Spleen (tissue), 11 donors: Measurements from ENCODE around the gene GALNT17. TPM values are rescaled to one million over a fixed set of nuclear protein-coding genes. Genes with fewer than 3 reads are reported as not detected.

Experiments
- DNase-seq: peaks from one replicate; pipeline ENCODE4 v3.0.0-alpha.2; 2020
- H3K27ac ChIP-seq, 8 donors: fragments of 200-600 bp; sonication (generic) in 7 of 8; 1 replicate in 4 of 8; 2 replicates in 4 of 8; pipeline versions ENCODE4 v1.5.0 to v1.8.0; 2016 to 2021; ENCODE audit warnings: inconsistent platforms in 4 of 8, mild to moderate bottlenecking in 4 of 8, moderate library complexity in 1 of 8
- H3K27me3 ChIP-seq, 7 donors: fragments of 200-600 bp; sonication (generic) in 6 of 7; replicated peaks in 1 of 7; 1 replicate in 4 of 7; 2 replicates in 3 of 7; pipeline versions ENCODE4 v1.5.0 to v1.8.0; 2016 to 2021; ENCODE audit warnings: inconsistent platforms in 3 of 7, mild to moderate bottlenecking in 1 of 7
- H3K36me3 ChIP-seq, 6 donors: fragments of 200-600 bp; sonication (generic) in 5 of 6; 1 replicate in 4 of 6; 2 replicates in 2 of 6; pipeline versions ENCODE4 v1.5.0 to v1.8.0; 2016 to 2021; ENCODE audit warnings: inconsistent platforms in 2 of 6
- H3K4me1 ChIP-seq, 6 donors: fragments of 200-600 bp; sonication (generic) in 5 of 6; 1 replicate in 3 of 6; 2 replicates in 3 of 6; pipeline versions ENCODE4 v1.5.0 to v1.8.0; 2016 to 2021; ENCODE audit warnings: inconsistent platforms in 3 of 6
- H3K4me3 ChIP-seq, 8 donors: fragments of 200-600 bp; sonication (generic) in 7 of 8; 1 replicate in 4 of 8; 2 replicates in 4 of 8; pipeline versions ENCODE4 v1.5.0 to v1.8.0; 2016 to 2021; ENCODE audit warnings: inconsistent platforms in 4 of 8, mild to moderate bottlenecking in 4 of 8, moderate library complexity in 2 of 8
- H3K9me3 ChIP-seq, 8 donors: fragments of 200-600 bp; sonication (generic) in 7 of 8; 1 replicate in 4 of 8; 2 replicates in 4 of 8; pipeline versions ENCODE4 v1.5.0 to v1.8.0; 2016 to 2021; ENCODE audit warnings: inconsistent platforms in 4 of 8
- POLR2A ChIP-seq, 3 donors: fragments of 450-650 bp; IDR thresholded peaks; one replicate each; pipeline ENCODE4 v1.5.1; 2017; ENCODE audit warnings: antibody characterized with exemption in 3 of 3, mild to moderate bottlenecking in 1 of 3
- POLR2AphosphoS5 ChIP-seq, 3 donors: sonication (generic); formaldehyde crosslinking; IDR thresholded peaks; one replicate each; pipeline ENCODE4 v1.5.1; 2017; ENCODE audit warnings: antibody characterized with exemption in 3 of 3
- WGBS, 5 donors: extraction: QIAGEN DNeasy Blood & Tissue Kit in 3 of 5; methylation state at CpG; one replicate each; pipeline versions ENCODE4 v1.1.5 to v1.1.7; 2013 to 2018; 5-methylcytosine and 5-hydroxymethylcytosine counted together
- intact Hi-C: fragments of 100-400 bp; cut with DNase I; formaldehyde crosslinking; loops from one replicate; pipeline ENCODE4 v1.15.0; 2023; ENCODE audit warnings: low total_unique reads
- polyA plus RNA-seq, 3 donors: library from polyadenylated mRNA; stranded (reverse); fragments of 200-250 nt; gene quantifications; one replicate each; pipeline ENCODE4 v1.2.1, GENCODE V29; 2013
- total RNA-seq, 7 donors: library from RNA; depleted of rRNA in 3 of 7; stranded (reverse); fragments of >200 nt in 3 of 7; fragmentation: NEBNext Ultra II Directional in 4 of 7; extraction: Animal tissue kit (Norgen Biotek cat#: 25700) in 4 of 7; gene quantifications; one replicate each; pipeline versions ENCODE4 v1.1.0 to v1.2.1, GENCODE V29; 2016 to 2021
- TF ChIP-seq, protein P1 (sequence below), 11 experiments: fragments of 200-600 bp in 7 of 11; fragments of 450-650 bp in 4 of 11; sonication (generic) in 4 of 11; IDR thresholded peaks in 8 of 11; conservative IDR thresholded peaks in 3 of 11; 1 replicate in 7 of 11; 2 replicates in 4 of 11; pipeline versions ENCODE4 v1.4.0 to v1.8.0; 2016 to 2021; ENCODE audit warnings: antibody characterized with exemption in 11 of 11, inconsistent platforms in 4 of 11, mild to moderate bottlenecking in 1 of 11
- donor health status: healthy with polysubstance abuse.
- donor health status: DM: no; HTN: no; CAD: no; lungs with moderate emphysema.
- donor health status: DM: no; HTN: no; CAD: no.
- donor health status: Bipolar disorder and iron deficiency.
- donor health status: healthy.
- donor health status: DM: no; HTN: no; CAD: no.
- donor health status: DM: yes; HTN: yes; CAD: no.

The GALNT17 gene
- total and polyA plus RNA-seq, 10 donors = 0.39 to 10.8 (median 3.1) TPM

GRCh38 chr7:71535616-71536015 is 403.7 kb downstream of the GALNT17 start:
- no peaks in the 10 kb centered on the region for H3K36me3 ChIP-seq
- 90 to 98% (median 94%) methylated on average over 2 of the region's 2 CpGs for WGBS, 5 donors
- H3K4me1 ChIP-seq = no peaks in the 10 kb centered on the region
- no peaks in the 10 kb centered on the region for H3K27me3 ChIP-seq
- TF ChIP-seq, protein P1, sequence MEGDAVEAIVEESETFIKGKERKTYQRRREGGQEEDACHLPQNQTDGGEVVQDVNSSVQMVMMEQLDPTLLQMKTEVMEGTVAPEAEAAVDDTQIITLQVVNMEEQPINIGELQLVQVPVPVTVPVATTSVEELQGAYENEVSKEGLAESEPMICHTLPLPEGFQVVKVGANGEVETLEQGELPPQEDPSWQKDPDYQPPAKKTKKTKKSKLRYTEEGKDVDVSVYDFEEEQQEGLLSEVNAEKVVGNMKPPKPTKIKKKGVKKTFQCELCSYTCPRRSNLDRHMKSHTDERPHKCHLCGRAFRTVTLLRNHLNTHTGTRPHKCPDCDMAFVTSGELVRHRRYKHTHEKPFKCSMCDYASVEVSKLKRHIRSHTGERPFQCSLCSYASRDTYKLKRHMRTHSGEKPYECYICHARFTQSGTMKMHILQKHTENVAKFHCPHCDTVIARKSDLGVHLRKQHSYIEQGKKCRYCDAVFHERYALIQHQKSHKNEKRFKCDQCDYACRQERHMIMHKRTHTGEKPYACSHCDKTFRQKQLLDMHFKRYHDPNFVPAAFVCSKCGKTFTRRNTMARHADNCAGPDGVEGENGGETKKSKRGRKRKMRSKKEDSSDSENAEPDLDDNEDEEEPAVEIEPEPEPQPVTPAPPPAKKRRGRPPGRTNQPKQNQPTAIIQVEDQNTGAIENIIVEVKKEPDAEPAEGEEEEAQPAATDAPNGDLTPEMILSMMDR (IDR thresholded peaks at IDR 0.05 in 8 of 11, conservative IDR thresholded peaks at IDR 0.05 in 3 of 11) = no peak
- TF ChIP-seq POLR2A (IDR thresholded peaks at IDR 0.05) = no peak
- no peak for TF ChIP-seq POLR2AphosphoS5 (IDR thresholded peaks at IDR 0.05)
- H3K4me3 ChIP-seq = no peak overlapping the region
- no peak for DNase-seq
- intact Hi-C loops = no loop called here
- H3K27ac ChIP-seq = no peak overlapping the region
- H3K9me3 ChIP-seq = peaks cover 0 to 40% (median 0%) of the 10 kb centered on the region in 8 donors

DNA sequence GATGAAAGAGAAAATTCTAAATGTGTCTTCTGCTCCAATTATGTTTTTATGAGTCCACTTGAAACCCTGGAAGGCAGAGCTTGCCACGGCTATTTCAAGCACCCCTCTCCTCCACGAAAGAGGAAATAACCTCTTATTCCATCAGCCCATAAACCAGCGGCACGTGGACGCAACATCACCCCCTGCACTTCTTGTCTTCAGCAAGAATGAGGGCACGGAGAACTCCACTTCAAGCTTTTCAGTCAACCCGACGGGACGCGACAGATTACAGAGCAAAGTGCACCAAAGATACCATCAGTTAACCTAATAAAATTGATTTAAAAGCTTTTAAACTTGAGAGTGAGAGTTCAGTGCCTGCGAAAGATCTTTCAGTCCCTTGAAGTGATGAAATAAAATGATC is 406.3 kb downstream of the GALNT17 start:
- intact Hi-C loops = no loop called here
- H3K9me3 ChIP-seq = peaks cover 0 to 39% (median 0%) of the 10 kb centered on the region in 8 donors
- no peak for DNase-seq
- H3K27me3 ChIP-seq = no peaks in the 10 kb centered on the region
- no peaks in the 10 kb centered on the region for H3K4me1 ChIP-seq
- TF ChIP-seq, protein P1 (IDR thresholded peaks at IDR 0.05 in 8 of 11, conservative IDR thresholded peaks at IDR 0.05 in 3 of 11) = no peak
- no peak for TF ChIP-seq POLR2A (IDR thresholded peaks at IDR 0.05)
- TF ChIP-seq POLR2AphosphoS5 (IDR thresholded peaks at IDR 0.05) = peak in 1 of 3 donors; percentile 38
- no peak overlapping the region for H3K4me3 ChIP-seq
- H3K36me3 ChIP-seq = no peaks in the 10 kb centered on the region
- H3K27ac ChIP-seq = no peak overlapping the region
- 29 to 35% (median 33%) methylated on average over 11 of the region's 11 CpGs for WGBS, 5 donors

GRCh38 chr7:71539615-71540014 is 407.7 kb downstream of the GALNT17 start:
- Histone ChIP-seq H3K4me1 (no peaks in the 10 kb centered on the region), H3K9me3 (peaks cover 0 to 31% (median 0%) of the 10 kb centered on the region in 8 donors), H3K27ac (no peak overlapping the region), H3K4me3 (no peak overlapping the region), H3K27me3 (no peaks in the 10 kb centered on the region), H3K36me3 (no peaks in the 10 kb centered on the region)
- intact Hi-C loops = no loop called here
- WGBS, 5 donors = 79 to 97% (median 87%) methylated on average over 4 of the region's 4 CpGs
- TF ChIP-seq, protein P1 (IDR thresholded peaks at IDR 0.05 in 8 of 11, conservative IDR thresholded peaks at IDR 0.05 in 3 of 11) = no peak
- TF ChIP-seq POLR2AphosphoS5 (IDR thresholded peaks at IDR 0.05) (no peak), POLR2A (IDR thresholded peaks at IDR 0.05) (no peak)
- no peak for DNase-seq

- WGBS, 5 donors = 88 to 93% (median 91%) methylated on average over 11 of the region's 11 CpGs
- Histone ChIP-seq H3K4me3 (no peak overlapping the region), H3K27ac (no peak overlapping the region), H3K4me1 (no peaks in the 10 kb centered on the region), H3K36me3 (no peaks in the 10 kb centered on the region), H3K9me3 (peaks cover 0 to 12% (median 0%) of the 10 kb centered on the region in 8 donors), H3K27me3 (no peaks in the 10 kb centered on the region)
- DNase-seq = no peak
- TF ChIP-seq POLR2A (IDR thresholded peaks at IDR 0.05) (no peak), POLR2AphosphoS5 (IDR thresholded peaks at IDR 0.05) (no peak)
- TF ChIP-seq, protein P1 (IDR thresholded peaks at IDR 0.05 in 8 of 11, conservative IDR thresholded peaks at IDR 0.05 in 3 of 11) = no peak
- intact Hi-C loops = no loop called here
Measured at GRCh38 chr7:71541707-71542353, 409.9 kb downstream of the GALNT17 start.
